ENCODE data around the gene ARPC4.

Gene ARPC4

GRCh38 chr3:9831253-9831652, 38.4 kb downstream of the ARPC4 start:
- H3K4me3 ChIP-seq: no peak overlapping the region
- no peak for TF ChIP-seq CTCF (IDR thresholded peaks at IDR 0.05)
- H3K27ac ChIP-seq: no peak overlapping the region
- no peak for DNase-seq (ENCODE audit: low spot score)

- DNase-seq (ENCODE audit: low spot score): no peak
- H3K27ac ChIP-seq: no peak overlapping the region
- TF ChIP-seq CTCF (IDR thresholded peaks at IDR 0.05): no peak
- no peak overlapping the region for H3K4me3 ChIP-seq
These were observed 40.2 kb downstream of the ARPC4 start for GRCh38 chr3:9833078-9833477.

- no peak for DNase-seq (ENCODE audit: low spot score)
- no peak for TF ChIP-seq CTCF (IDR thresholded peaks at IDR 0.05)
- no peak overlapping the region for H3K27ac ChIP-seq
- no peak overlapping the region for H3K4me3 ChIP-seq
These were observed 41.9 kb downstream of the ARPC4 start for GRCh38 chr3:9834520-9835380.

- no peak for DNase-seq (ENCODE audit: low spot score)
- no peak overlapping the region for H3K4me3 ChIP-seq
- H3K27ac ChIP-seq: no peak overlapping the region
- no peak for TF ChIP-seq CTCF (IDR thresholded peaks at IDR 0.05)
These were observed 45.1 kb downstream of the ARPC4 start for GRCh38 chr3:9837701-9838582.

- no peak for TF ChIP-seq CTCF (IDR thresholded peaks at IDR 0.05)
- H3K27ac ChIP-seq: no peak overlapping the region
- H3K4me3 ChIP-seq: no peak overlapping the region
- DNase-seq (ENCODE audit: low spot score): no peak
These were observed 46.0 kb downstream of the ARPC4 start for GRCh38 chr3:9838856-9839255.

- TF ChIP-seq CTCF (IDR thresholded peaks at IDR 0.05): no peak
- Histone ChIP-seq H3K4me3 (no peak overlapping the region), H3K27ac (no peak overlapping the region)
- DNase-seq (ENCODE audit: low spot score): no peak
These were observed 48.1 kb downstream of the ARPC4 start for GRCh38 chr3:9841015-9841414.

Measured in coronary artery (tissue), 2 donors.